BLaER1 treated with 17β-estradiol and CSF1 and Interleukin-3, amounts not matched to agents 10 nM and 100 nM (cell line): ENCODE data around the gene EPHA6.

Source experiments
- H3K27ac ChIP-seq, 11 experiments: shearing (Covaris generic); formaldehyde crosslinking; 2 replicates each; pipeline ENCODE4 v1.8.1; 2022
- H3K27me3 ChIP-seq, 11 experiments: shearing (Covaris generic); formaldehyde crosslinking; 2 replicates each; pipeline ENCODE4 v1.8.1; 2022
- H3K36me3 ChIP-seq, 11 experiments: shearing (Covaris generic); formaldehyde crosslinking; 2 replicates each; pipeline ENCODE4 v1.8.1; 2022
- H3K4me1 ChIP-seq, 10 experiments: shearing (Covaris generic); formaldehyde crosslinking; 2 replicates each; pipeline ENCODE4 v1.8.1; 2022
- H3K4me2 ChIP-seq, 11 experiments: shearing (Covaris generic); formaldehyde crosslinking; 2 replicates each; pipeline ENCODE4 v1.8.1; 2022
- H3K4me3 ChIP-seq, 10 experiments: shearing (Covaris generic); formaldehyde crosslinking; 2 replicates each; pipeline ENCODE4 v1.8.1; 2022
- H3K9ac ChIP-seq, 11 experiments: shearing (Covaris generic); formaldehyde crosslinking; 2 replicates each; pipeline ENCODE4 v1.8.1; 2022
- H3K9me3 ChIP-seq, 11 experiments: shearing (Covaris generic); formaldehyde crosslinking; replicated peaks in 1 of 11; 2 replicates each; pipeline ENCODE4 v1.8.1; 2022
- H4K20me1 ChIP-seq, 11 experiments: shearing (Covaris generic); formaldehyde crosslinking; 2 replicates each; pipeline ENCODE4 v1.8.1; 2022
- Cebpa-rat ChIP-seq, 11 experiments: shearing (Covaris generic); IDR thresholded peaks; 2 replicates each; pipeline ENCODE4 v1.8.1; 2022

Gene EPHA6

DNA sequence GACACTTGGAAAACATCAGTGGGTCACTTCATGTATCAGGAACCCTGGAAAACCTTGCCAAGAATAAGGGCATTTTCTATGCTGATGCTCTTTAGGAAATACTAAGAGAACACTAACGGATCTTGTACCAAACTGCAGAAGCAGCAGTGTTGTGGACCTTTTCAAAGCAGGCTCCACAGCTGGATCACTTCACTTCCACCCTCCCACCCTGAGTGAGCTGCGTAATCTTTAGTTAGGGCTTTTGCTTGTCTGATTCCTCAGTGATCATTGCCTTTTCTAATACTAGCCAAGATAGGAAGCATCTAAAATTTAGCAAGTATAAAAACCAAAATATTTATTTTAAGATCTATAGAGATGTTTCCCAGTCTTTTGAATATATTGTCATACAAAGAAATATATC, 229.0 kb downstream of the EPHA6 start:
- H3K9me3 ChIP-seq, result no peaks in the 10 kb centered on the region
- H3K36me3 ChIP-seq, result no peaks in the 10 kb centered on the region
- no peak overlapping the region for H3K27ac ChIP-seq
- no peaks in the 10 kb centered on the region for H3K4me1 ChIP-seq
- H3K4me3 ChIP-seq, result no peak overlapping the region
- no peak for TF ChIP-seq Cebpa-rat (IDR thresholded peaks at IDR 0.05)
- no peak overlapping the region for H3K9ac ChIP-seq
- no peaks in the 10 kb centered on the region for H3K27me3 ChIP-seq
- H4K20me1 ChIP-seq, result no peaks in the 10 kb centered on the region
- H3K4me2 ChIP-seq, result no peak overlapping the region

DNA sequence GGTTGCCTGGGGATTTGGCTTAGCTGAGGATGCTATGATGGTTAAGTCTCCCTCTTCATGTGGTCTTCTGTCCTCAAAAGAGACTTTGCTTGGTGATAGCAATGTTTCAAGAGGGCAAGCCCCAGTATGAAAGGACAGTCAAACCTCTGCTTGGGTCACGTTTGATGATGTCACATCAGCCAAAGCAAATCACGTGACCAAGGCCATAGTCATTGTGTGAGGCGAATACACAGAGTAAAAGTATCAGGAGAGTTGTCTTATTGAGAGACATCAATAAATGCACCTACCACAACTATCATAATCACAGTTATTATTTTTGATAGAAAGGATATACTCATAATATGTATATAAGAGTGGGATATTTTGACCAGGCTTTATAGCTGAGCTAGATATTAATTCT, 243.0 kb downstream of the EPHA6 start:
- no peak overlapping the region for H3K27ac ChIP-seq
- no peaks in the 10 kb centered on the region for H4K20me1 ChIP-seq
- H3K36me3 ChIP-seq, result no peaks in the 10 kb centered on the region
- H3K9ac ChIP-seq, result no peak overlapping the region
- H3K4me2 ChIP-seq, result no peak overlapping the region
- H3K9me3 ChIP-seq, result peaks cover 0 to 9% (median 4%) of the 10 kb centered on the region in 11 experiments; a peak in 17 of 22 replicates
- H3K27me3 ChIP-seq, result no peaks in the 10 kb centered on the region
- H3K4me1 ChIP-seq, result no peaks in the 10 kb centered on the region
- TF ChIP-seq Cebpa-rat (IDR thresholded peaks at IDR 0.05), result no peak
- no peak overlapping the region for H3K4me3 ChIP-seq

DNA sequence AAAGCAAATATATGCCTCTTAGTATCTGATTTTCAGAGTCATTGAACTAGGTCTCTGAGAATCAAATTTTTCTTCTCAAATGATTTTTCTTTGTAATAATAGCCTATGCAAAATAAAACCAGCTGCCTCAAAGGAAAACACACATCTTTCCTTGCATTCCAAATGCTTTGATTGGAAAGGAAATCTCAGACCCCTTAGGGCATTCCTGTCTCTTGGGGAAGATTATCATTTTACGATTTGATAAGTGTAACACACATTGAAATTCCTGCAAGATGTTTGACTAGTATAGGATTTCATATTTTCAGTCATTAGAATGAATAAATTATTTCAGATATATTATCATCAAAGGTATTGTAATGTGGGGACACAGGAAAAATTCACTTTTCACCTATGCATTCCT, 244.8 kb downstream of the EPHA6 start:
- no peak for TF ChIP-seq Cebpa-rat (IDR thresholded peaks at IDR 0.05)
- H3K4me3 ChIP-seq, result no peak overlapping the region
- no peak overlapping the region for H3K4me2 ChIP-seq
- H3K36me3 ChIP-seq, result no peaks in the 10 kb centered on the region
- no peaks in the 10 kb centered on the region for H3K4me1 ChIP-seq
- no peak overlapping the region for H3K27ac ChIP-seq
- H3K9me3 ChIP-seq, result peaks cover 0 to 15% (median 9%) of the 10 kb centered on the region in 11 experiments; a peak in 17 of 22 replicates
- no peak overlapping the region for H3K9ac ChIP-seq
- no peaks in the 10 kb centered on the region for H3K27me3 ChIP-seq
- H4K20me1 ChIP-seq, result no peaks in the 10 kb centered on the region

DNA sequence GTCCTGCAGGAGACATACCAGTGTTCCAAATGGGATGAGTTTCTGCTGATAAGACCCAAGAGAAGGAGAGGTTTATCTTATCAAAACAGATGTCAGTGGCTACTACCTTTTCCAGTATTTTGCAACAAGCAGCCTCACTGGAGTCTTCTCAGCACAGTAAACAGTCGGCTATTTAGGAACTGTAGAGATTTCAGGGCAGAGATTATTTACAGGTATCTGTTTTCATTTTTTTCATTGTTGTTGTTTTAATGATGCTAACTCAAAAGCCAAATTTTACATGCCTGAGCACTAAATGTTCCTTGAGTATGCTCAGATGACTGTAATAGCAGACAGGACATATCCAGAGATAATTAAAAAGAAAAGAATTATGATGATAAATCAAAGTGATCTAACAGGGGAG, 252.1 kb downstream of the EPHA6 start:
- peaks cover 0 to 15% (median 9%) of the 10 kb centered on the region in 11 experiments; a peak in 17 of 22 replicates for H3K9me3 ChIP-seq
- H3K4me3 ChIP-seq, result no peak overlapping the region

DNA sequence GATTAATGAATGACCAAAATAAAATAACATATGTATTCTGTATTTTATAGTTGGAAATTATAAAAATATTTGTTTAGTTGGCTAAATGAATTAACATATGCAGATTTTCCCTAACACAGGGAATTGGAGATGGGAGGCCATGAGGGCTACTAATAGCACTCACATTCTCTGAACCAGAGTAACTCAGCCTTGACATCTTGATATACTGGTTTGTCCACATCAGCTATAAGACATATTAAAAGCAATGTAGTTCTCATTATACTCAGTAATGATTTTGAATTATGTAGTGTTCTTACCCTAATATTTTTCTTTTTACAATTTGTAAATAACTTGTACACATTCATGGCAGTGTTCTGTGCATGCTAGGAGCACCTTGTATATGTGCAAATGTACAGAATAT, 255.9 kb downstream of the EPHA6 start:
- no peaks in the 10 kb centered on the region for H4K20me1 ChIP-seq
- TF ChIP-seq Cebpa-rat (IDR thresholded peaks at IDR 0.05), result no peak
- H3K27ac ChIP-seq, result no peak overlapping the region
- no peaks in the 10 kb centered on the region for H3K36me3 ChIP-seq
- H3K9me3 ChIP-seq, result no peaks in the 10 kb centered on the region
- H3K9ac ChIP-seq, result no peak overlapping the region
- no peak overlapping the region for H3K4me3 ChIP-seq
- H3K27me3 ChIP-seq, result no peaks in the 10 kb centered on the region
- H3K4me2 ChIP-seq, result no peak overlapping the region
- no peaks in the 10 kb centered on the region for H3K4me1 ChIP-seq

More for the DNA sequence above, 252.1 kb downstream of the EPHA6 start:
- Histone ChIP-seq H3K4me2 (no peak overlapping the region), H4K20me1 (no peaks in the 10 kb centered on the region), H3K9ac (no peak overlapping the region), H3K4me1 (no peaks in the 10 kb centered on the region), H3K27me3 (no peaks in the 10 kb centered on the region), H3K27ac (no peak overlapping the region), H3K36me3 (no peaks in the 10 kb centered on the region)
- no peak for TF ChIP-seq Cebpa-rat (IDR thresholded peaks at IDR 0.05)

DNA sequence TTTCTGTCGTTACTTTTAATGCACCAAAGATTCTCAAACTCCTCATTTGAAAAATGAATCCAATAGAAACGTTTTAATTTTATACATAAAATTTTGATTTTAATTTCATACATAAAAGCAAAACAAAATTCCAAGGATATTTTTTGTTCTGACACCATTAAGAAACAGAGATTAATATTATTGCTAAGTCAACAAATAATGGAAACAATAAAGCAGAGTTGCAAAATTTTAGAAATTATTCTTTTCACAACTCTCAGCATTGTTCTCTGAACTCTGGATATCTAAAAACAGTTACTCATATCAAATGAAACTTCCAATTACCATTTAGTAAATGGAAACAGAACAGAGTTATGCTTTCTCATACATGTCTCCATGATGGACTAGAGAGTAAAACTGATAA, 260.2 kb downstream of the EPHA6 start:
- no peak overlapping the region for H3K27ac ChIP-seq
- no peaks in the 10 kb centered on the region for H3K27me3 ChIP-seq
- H3K4me1 ChIP-seq, result peaks cover 0 to 7% (median 0%) of the 10 kb centered on the region in 10 experiments; a peak in 1 of 20 replicates
- TF ChIP-seq Cebpa-rat (IDR thresholded peaks at IDR 0.05), result no peak
- no peaks in the 10 kb centered on the region for H4K20me1 ChIP-seq
- no peak overlapping the region for H3K4me3 ChIP-seq
- no peak overlapping the region for H3K9ac ChIP-seq
- no peaks in the 10 kb centered on the region for H3K9me3 ChIP-seq
- no peak overlapping the region for H3K4me2 ChIP-seq
- H3K36me3 ChIP-seq, result no peaks in the 10 kb centered on the region

DNA sequence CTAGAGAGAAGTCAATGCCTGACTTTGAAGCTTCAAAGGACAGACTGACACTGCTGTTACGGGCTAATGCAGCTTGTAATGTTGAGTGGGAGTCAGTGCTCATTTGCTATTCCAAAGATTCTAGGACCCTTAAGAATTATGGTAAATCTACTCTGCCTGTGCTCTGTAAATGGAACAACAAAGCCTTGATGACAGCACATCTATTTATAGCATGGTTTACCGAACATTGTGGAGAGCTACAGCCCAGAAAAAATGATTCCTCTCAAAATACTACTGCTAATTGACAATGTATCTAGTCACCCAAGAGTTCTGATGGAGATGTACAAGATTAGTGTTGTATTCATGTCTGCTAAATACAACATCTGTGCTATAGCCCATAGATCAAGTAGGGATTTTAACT, 262.3 kb downstream of the EPHA6 start:
- no peak overlapping the region for H3K27ac ChIP-seq
- H3K4me3 ChIP-seq, result no peak overlapping the region
- H3K4me1 ChIP-seq, result peaks cover 0 to 7% (median 0%) of the 10 kb centered on the region in 10 experiments; a peak in 1 of 20 replicates
- no peaks in the 10 kb centered on the region for H3K9me3 ChIP-seq
- no peaks in the 10 kb centered on the region for H4K20me1 ChIP-seq
- no peak for TF ChIP-seq Cebpa-rat (IDR thresholded peaks at IDR 0.05)
- H3K4me2 ChIP-seq, result no peak overlapping the region
- no peak overlapping the region for H3K9ac ChIP-seq
- H3K27me3 ChIP-seq, result no peaks in the 10 kb centered on the region
- H3K36me3 ChIP-seq, result no peaks in the 10 kb centered on the region

DNA sequence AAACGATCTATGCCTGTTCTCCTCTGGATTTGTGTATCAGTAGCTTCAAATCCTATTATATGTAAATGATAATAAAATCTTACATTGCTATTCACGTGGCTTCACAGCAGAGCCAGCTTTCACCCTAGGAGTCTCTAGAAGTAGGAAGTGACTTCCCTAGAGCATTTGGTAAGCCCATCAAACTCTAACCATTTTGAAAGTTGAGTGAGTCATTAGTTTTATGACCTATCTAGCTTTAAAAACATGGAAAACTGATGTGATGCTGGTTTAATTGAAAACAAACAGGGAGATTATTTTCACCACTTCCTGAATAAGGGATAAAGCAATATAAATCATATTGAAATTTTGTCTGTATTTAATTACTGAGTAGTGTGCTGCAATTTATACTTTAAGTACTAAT, 275.2 kb downstream of the EPHA6 start:
- Histone ChIP-seq H3K4me1 (no peaks in the 10 kb centered on the region), H3K27me3 (no peaks in the 10 kb centered on the region), H3K4me3 (no peak overlapping the region), H3K27ac (no peak overlapping the region), H3K4me2 (no peak overlapping the region), H3K9ac (no peak overlapping the region), H3K9me3 (no peaks in the 10 kb centered on the region), H4K20me1 (no peaks in the 10 kb centered on the region), H3K36me3 (no peaks in the 10 kb centered on the region)
- TF ChIP-seq Cebpa-rat (IDR thresholded peaks at IDR 0.05), result no peak

DNA sequence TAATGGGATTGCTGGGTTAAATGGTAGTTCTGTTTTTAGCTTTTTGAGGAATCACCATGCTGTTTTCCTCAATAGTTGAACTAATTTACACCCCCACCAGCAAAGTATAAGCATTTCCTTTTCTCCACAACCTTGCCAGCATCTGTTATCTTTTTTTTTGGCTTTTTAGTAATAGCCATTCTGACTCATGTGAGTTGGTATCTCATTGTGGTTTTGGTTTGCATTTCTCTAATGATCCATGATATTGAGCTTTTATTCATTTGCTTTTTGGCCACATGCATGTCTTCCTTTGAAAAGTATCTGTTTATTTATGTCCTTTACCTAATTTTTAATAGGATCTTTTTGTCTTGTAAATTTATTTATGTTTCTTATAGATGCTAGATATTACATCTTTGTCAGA, 288.2 kb downstream of the EPHA6 start:
- Histone ChIP-seq H3K4me1 (no peaks in the 10 kb centered on the region), H3K9ac (no peak overlapping the region), H4K20me1 (no peaks in the 10 kb centered on the region), H3K4me3 (no peak overlapping the region), H3K27ac (no peak overlapping the region), H3K27me3 (no peaks in the 10 kb centered on the region), H3K4me2 (no peak overlapping the region), H3K9me3 (no peaks in the 10 kb centered on the region), H3K36me3 (no peaks in the 10 kb centered on the region)
- no peak for TF ChIP-seq Cebpa-rat (IDR thresholded peaks at IDR 0.05)

DNA sequence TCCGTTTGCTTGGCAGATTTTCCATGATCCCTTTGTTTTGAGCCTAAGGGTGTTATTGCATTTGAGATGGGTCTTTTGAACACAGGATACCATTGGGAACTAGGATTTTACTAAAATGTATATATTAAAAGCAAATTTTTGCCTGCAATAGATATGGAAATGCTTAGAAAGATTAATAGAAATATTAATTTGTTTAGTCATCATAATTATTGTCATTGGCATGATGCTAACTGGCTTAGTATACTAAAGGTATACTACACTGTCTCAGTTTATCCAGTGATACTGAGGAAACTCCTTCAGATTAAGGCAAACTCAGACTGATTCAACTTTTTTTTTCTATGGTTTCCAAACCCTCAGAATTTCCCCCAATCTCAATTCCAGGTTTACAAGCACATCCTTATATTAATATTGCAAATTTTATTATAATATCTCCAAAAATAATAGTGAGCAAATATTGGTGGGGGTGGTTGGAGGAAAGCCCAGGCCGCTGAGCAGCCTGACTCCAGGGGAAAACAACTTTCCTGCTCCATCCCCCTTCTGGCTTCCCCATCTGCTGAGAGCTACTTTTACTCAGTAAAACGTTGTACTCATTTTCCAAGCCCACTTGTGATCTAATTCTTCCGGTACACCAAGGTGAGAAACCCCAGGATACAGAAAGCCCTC, 291.7 kb downstream of the EPHA6 start:
- Histone ChIP-seq H3K27ac (no peak overlapping the region), H3K4me2 (no peak overlapping the region), H3K9me3 (no peaks in the 10 kb centered on the region), H4K20me1 (no peaks in the 10 kb centered on the region), H3K4me3 (no peak overlapping the region), H3K27me3 (no peaks in the 10 kb centered on the region), H3K9ac (no peak overlapping the region), H3K36me3 (no peaks in the 10 kb centered on the region), H3K4me1 (no peaks in the 10 kb centered on the region)
- TF ChIP-seq Cebpa-rat (IDR thresholded peaks at IDR 0.05), result no peak
